SK-N-SH (cell line): ENCODE measurements around the gene CDC26. TPM values are rescaled to one million over a fixed set of nuclear protein-coding genes. Genes with fewer than 3 reads are reported as not detected.

Experiments
- CTCF ChIA-PET: fragments of 300-600, 350-600 bp; formaldehyde crosslinking; extraction: SDS; loops from one replicate; lab custom pipeline; 2021; lab: Yijun Ruan, JAX
- POLR2A ChIA-PET: fragments of 350-600 bp; sonication (Branson Sonifier 250); formaldehyde crosslinking; extraction: SDS; loops from one replicate; lab custom pipeline; 2020; ENCODE audit warnings: antibody characterized with exemption, inconsistent platforms; lab: Yijun Ruan, JAX
- DNase-seq: peaks from one replicate; pipeline ENCODE4 v3.0.0; 2012
- H2AFZ ChIP-seq: fragments of 200-600 bp; sonication (generic); 2 replicates; pipeline ENCODE4 v1.8.1; 2016; ENCODE audit warnings: antibody characterized with exemption, mild to moderate bottlenecking, low read depth
- H3F3A ChIP-seq: fragments of 200-600 bp; sonication (generic); replicated peaks from 2 replicates; pipeline ENCODE3; 2016; ENCODE audit warnings: antibody characterized with exemption, mild to moderate bottlenecking; ENCODE audit not compliant: insufficient read depth
- H3K27ac ChIP-seq, 2 experiments: fragments of 200-500 bp in 1 of 2; fragments of 200-600 bp in 1 of 2; sonication (Bioruptor generic) in 1 of 2; sonication (generic), shearing (Covaris generic) in 1 of 2; 2 replicates each; pipeline versions ENCODE4 v1.5.1 to v1.6.1; 2014 to 2016; ENCODE audit warnings: low read depth in 2 of 2, inconsistent platforms in 1 of 2, low read length in 1 of 2, mild to moderate bottlenecking in 1 of 2, mixed read lengths in 1 of 2
- H3K27me3 ChIP-seq: fragments of 200-600 bp; sonication (generic), shearing (Covaris generic); 2 replicates; pipeline ENCODE4 v1.6.1; 2016; ENCODE audit warnings: mixed run types; ENCODE audit not compliant: insufficient read depth
- H3K36me3 ChIP-seq, 2 experiments: fragments of 200-500 bp in 1 of 2; fragments of 200-600 bp in 1 of 2; sonication (Bioruptor generic) in 1 of 2; sonication (generic) in 1 of 2; replicated peaks in 1 of 2; 2 replicates each; pipeline versions ENCODE3 to v1.5.1; 2014 to 2016; ENCODE audit warnings: low read length in 1 of 2, mild to moderate bottlenecking in 1 of 2; ENCODE audit not compliant: insufficient read depth in 2 of 2, control insufficient read depth in 1 of 2
- H3K4me1 ChIP-seq, 2 experiments: fragments of 200-500 bp in 1 of 2; fragments of 200-600 bp in 1 of 2; sonication (Bioruptor generic) in 1 of 2; sonication (generic), shearing (Covaris generic) in 1 of 2; 2 replicates each; pipeline versions ENCODE4 v1.5.1 to v1.6.1; 2014 to 2016; ENCODE audit warnings: low read depth in 1 of 2, low read length in 1 of 2, mixed run types in 1 of 2; ENCODE audit not compliant: insufficient read depth in 2 of 2, control insufficient read depth in 1 of 2
- H3K4me2 ChIP-seq: fragments of 200-600 bp; sonication (generic), shearing (Covaris generic); 2 replicates; pipeline ENCODE4 v1.6.1; 2017; ENCODE audit warnings: mixed run types
- H3K4me3 ChIP-seq, 2 experiments: fragments of 200-500 bp in 1 of 2; fragments of 200-600 bp in 1 of 2; sonication (Bioruptor generic) in 1 of 2; sonication (generic), shearing (Covaris generic) in 1 of 2; 2 replicates each; pipeline versions ENCODE4 v1.5.1 to v1.8.1; 2014 to 2016; ENCODE audit warnings: low read depth in 2 of 2, inconsistent platforms in 1 of 2, low read length in 1 of 2, mild to moderate bottlenecking in 1 of 2, mixed read lengths in 1 of 2, moderate library complexity in 1 of 2
- H3K79me2 ChIP-seq: fragments of 200-600 bp; sonication (generic); 2 replicates; pipeline ENCODE4 v1.8.1; 2017; ENCODE audit warnings: mild to moderate bottlenecking; ENCODE audit not compliant: insufficient read depth
- H3K9ac ChIP-seq: fragments of 200-600 bp; sonication (generic); 2 replicates; pipeline ENCODE4 v1.6.1; 2017; ENCODE audit warnings: mixed run types
- H3K9me2 ChIP-seq: fragments of 200-600 bp; sonication (generic); 2 replicates; pipeline ENCODE4 v1.6.1; 2017; ENCODE audit warnings: mixed run types
- H3K9me3 ChIP-seq: fragments of 200-600 bp; sonication (generic); 2 replicates; pipeline ENCODE4 v1.6.1; 2017; ENCODE audit warnings: mixed run types, mild to moderate bottlenecking, moderate library complexity
- H4K20me1 ChIP-seq: fragments of 200-600 bp; sonication (generic); 2 replicates; pipeline ENCODE4 v1.6.1; 2017; ENCODE audit warnings: mild to moderate bottlenecking, mixed run types; ENCODE audit not compliant: insufficient read depth
- ELF1 ChIP-seq: IDR thresholded peaks from 2 replicates; pipeline ENCODE4 v1.4.0; 2012
- EP300 ChIP-seq, 2 experiments: IDR thresholded peaks; 2 replicates each; pipeline versions ENCODE4 v1.4.0 to v1.6.1; 2012; ENCODE audit warnings: borderline replicate concordance in 1 of 2, low read depth in 1 of 2, low read length in 1 of 2
- EZH2phosphoT487 ChIP-seq: fragments of 200-600 bp; sonication (generic); IDR thresholded peaks from 2 replicates; pipeline ENCODE4 v1.6.1; 2017; ENCODE audit warnings: low read depth, mixed run types, mild to moderate bottlenecking, antibody characterized with exemption, moderate library complexity, borderline replicate concordance
- FOSL2 ChIP-seq: IDR thresholded peaks from 2 replicates; pipeline ENCODE4 v1.4.0; 2012; ENCODE audit warnings: low read depth, mild to moderate bottlenecking, moderate library complexity, borderline replicate concordance
- GABPA ChIP-seq: IDR thresholded peaks from 2 replicates; pipeline ENCODE4 v1.4.0; 2012; ENCODE audit warnings: low read depth, mild to moderate bottlenecking
- GATA2 ChIP-seq: sonication (generic); formaldehyde crosslinking; IDR thresholded peaks from 2 replicates; pipeline ENCODE4 v1.5.0; 2020; ENCODE audit warnings: mild to moderate bottlenecking, missing genetic modification reagents
- MAX ChIP-seq: IDR thresholded peaks from 2 replicates; pipeline ENCODE4 v1.4.0; 2012; ENCODE audit warnings: low read depth
- MXI1 ChIP-seq: IDR thresholded peaks from 2 replicates; pipeline ENCODE4 v1.6.1; 2012; ENCODE audit warnings: mild to moderate bottlenecking, low read depth, low read length, improper control_type of control experiment
- NFIC ChIP-seq: IDR thresholded peaks from 2 replicates; pipeline ENCODE4 v1.4.0; 2012; ENCODE audit warnings: borderline replicate concordance
- NRF1 ChIP-seq: IDR thresholded peaks from 2 replicates; pipeline ENCODE4 v1.6.1; 2012; ENCODE audit warnings: low read depth, mild to moderate bottlenecking, low read length
- RCOR1 ChIP-seq: fragments of 150-350 bp; IDR thresholded peaks from 2 replicates; pipeline ENCODE4 v1.6.1; 2017; ENCODE audit warnings: antibody characterized with exemption, low read length
- RFX5 ChIP-seq: IDR thresholded peaks from 2 replicates; pipeline ENCODE4 v1.6.1; 2012; ENCODE audit warnings: mild to moderate bottlenecking, improper control_type of control experiment, low read length
- SMC3 ChIP-seq: IDR thresholded peaks from 2 replicates; pipeline ENCODE4 v1.6.1; 2012; ENCODE audit warnings: low read depth, low read length, improper control_type of control experiment
- TCF12 ChIP-seq: IDR thresholded peaks from 2 replicates; pipeline ENCODE4 v1.4.0; 2012
- USF1 ChIP-seq: IDR thresholded peaks from 2 replicates; pipeline ENCODE4 v1.4.0; 2012; ENCODE audit warnings: low read depth, borderline replicate concordance
- YY1 ChIP-seq: IDR thresholded peaks from 2 replicates; pipeline ENCODE4 v1.4.0; 2012; ENCODE audit warnings: low read depth, mild to moderate bottlenecking
- WGBS: methylation state at CpG from one replicate; pipeline ENCODE4 v1.1.6; 2017; ENCODE audit warnings: low lambda C conversion rate; 5-methylcytosine and 5-hydroxymethylcytosine counted together
- polyA plus RNA-seq, 3 experiments: library from polyadenylated mRNA; depleted of rRNA; stranded (reverse); fragments of >200 nt; gene quantifications; 2 replicates each; pipeline ENCODE4 v1.2.3, GENCODE V29; 2012
- TF ChIP-seq, protein P1 (sequence below): IDR thresholded peaks from 2 replicates; pipeline ENCODE4 v1.4.0; 2012; ENCODE audit warnings: low read depth, borderline replicate concordance

The CDC26 gene
- polyA plus RNA-seq, 1 of the 3 experiments (the other 2 are of a cell fraction), result 31.0 TPM

DNA sequence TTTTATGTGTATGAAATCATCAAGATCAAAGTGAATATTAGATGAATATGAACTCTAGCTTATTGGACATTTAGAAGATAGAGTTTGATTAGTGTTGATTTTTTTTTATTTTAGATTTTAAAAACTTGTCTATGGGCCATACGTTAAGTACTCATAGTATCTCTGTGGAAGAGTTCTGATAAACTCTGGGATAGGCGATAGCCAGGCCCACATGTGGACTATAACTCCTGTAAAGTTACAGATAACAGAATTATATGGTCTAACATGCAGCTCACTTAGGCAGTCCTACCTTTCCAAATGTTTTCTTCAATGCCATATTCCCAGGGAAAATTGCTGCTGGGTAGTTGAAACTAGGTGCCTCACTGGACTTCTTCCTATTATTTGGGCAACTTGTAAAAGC lies 43.7 kb downstream of the CDC26 start:
- H3K4me1 ChIP-seq, result no peaks in the 10 kb centered on the region; a peak in 2 of 4 replicates
- TF ChIP-seq GABPA, result no peak
- no peak for TF ChIP-seq YY1
- no peak for TF ChIP-seq GATA2 (CRISPR knock-in tag)
- TF ChIP-seq RFX5, result no peak
- TF ChIP-seq EP300 (IDR thresholded peaks at IDR 0.05; ENCODE audit: borderline replicate concordance in 1 of 2, low read depth in 1 of 2, low read length in 1 of 2), result no peak
- no peak for TF ChIP-seq SMC3
- no peak for TF ChIP-seq FOSL2
- TF ChIP-seq NRF1, result no peak
- TF ChIP-seq RCOR1, result no peak
- TF ChIP-seq, protein P1, sequence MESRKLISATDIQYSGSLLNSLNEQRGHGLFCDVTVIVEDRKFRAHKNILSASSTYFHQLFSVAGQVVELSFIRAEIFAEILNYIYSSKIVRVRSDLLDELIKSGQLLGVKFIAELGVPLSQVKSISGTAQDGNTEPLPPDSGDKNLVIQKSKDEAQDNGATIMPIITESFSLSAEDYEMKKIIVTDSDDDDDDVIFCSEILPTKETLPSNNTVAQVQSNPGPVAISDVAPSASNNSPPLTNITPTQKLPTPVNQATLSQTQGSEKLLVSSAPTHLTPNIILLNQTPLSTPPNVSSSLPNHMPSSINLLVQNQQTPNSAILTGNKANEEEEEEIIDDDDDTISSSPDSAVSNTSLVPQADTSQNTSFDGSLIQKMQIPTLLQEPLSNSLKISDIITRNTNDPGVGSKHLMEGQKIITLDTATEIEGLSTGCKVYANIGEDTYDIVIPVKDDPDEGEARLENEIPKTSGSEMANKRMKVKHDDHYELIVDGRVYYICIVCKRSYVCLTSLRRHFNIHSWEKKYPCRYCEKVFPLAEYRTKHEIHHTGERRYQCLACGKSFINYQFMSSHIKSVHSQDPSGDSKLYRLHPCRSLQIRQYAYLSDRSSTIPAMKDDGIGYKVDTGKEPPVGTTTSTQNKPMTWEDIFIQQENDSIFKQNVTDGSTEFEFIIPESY, result no peak
- TF ChIP-seq EZH2phosphoT487, result no peak
- TF ChIP-seq NFIC, result no peak
- TF ChIP-seq USF1, result no peak
- no peak for TF ChIP-seq MXI1
- no peak for TF ChIP-seq TCF12
- no peak for TF ChIP-seq MAX
- no peak for TF ChIP-seq ELF1
- H3K9me3 ChIP-seq, result no peaks in the 10 kb centered on the region
- no peaks in the 10 kb centered on the region for H3K36me3 ChIP-seq
- H3K27ac ChIP-seq, result no peak overlapping the region
- ChIA-PET CTCF (interaction anchor here (1.8 kb wide), 1 partner anchor 9 kb away, joined by 5 read pairs; no protein-coding TSS in a partner anchor), POLR2A (no interaction called here)
- no peak for DNase-seq
- WGBS, result 94% methylated on average over 2 of the region's 2 CpGs
- H4K20me1 ChIP-seq, result no peaks in the 10 kb centered on the region
- H3F3A ChIP-seq, result no peaks in the 10 kb centered on the region
- no peak overlapping the region for H3K4me2 ChIP-seq
- no peaks in the 10 kb centered on the region for H3K27me3 ChIP-seq
- no peak overlapping the region for H3K4me3 ChIP-seq
- no peak overlapping the region for H2AFZ ChIP-seq
- H3K9me2 ChIP-seq, result no peaks in the 10 kb centered on the region
- H3K9ac ChIP-seq, result no peak overlapping the region
- peaks cover 17% of the 10 kb centered on the region for H3K79me2 ChIP-seq
